Activated T-helper 17 cell treated with anti-CD3 and anti-CD28 coated beads, Interleukin-2, amount 50 U/mL, for 72 hours (primary cell): Measurements from ENCODE around the gene KIRREL3. TPM values are rescaled to one million over a fixed set of nuclear protein-coding genes. Genes with fewer than 3 reads are reported as not detected.

Source experiments
- ATAC-seq: fragments of 150-1000 bp; cut with Tn5 transposase; replicated peaks from 2 replicates; pipeline ENCODE4 v1.10.0; 2021; ENCODE audit warnings: mild to moderate bottlenecking, moderate library complexity
- H3K27ac Mint-ChIP-seq: one replicate; pipeline ENCODE4 v1.8.0; 2022; ENCODE audit warnings: mixed read lengths
- H3K27me3 Mint-ChIP-seq: one replicate; pipeline ENCODE4 v1.8.0; 2022; ENCODE audit warnings: mixed read lengths
- H3K36me3 Mint-ChIP-seq: one replicate; pipeline ENCODE4 v1.8.0; 2022; ENCODE audit warnings: low read depth, mild to moderate bottlenecking, mixed read lengths
- H3K4me1 Mint-ChIP-seq: one replicate; pipeline ENCODE4 v1.8.0; 2022; ENCODE audit warnings: mixed read lengths
- H3K4me3 Mint-ChIP-seq: one replicate; pipeline ENCODE4 v1.8.0; 2022; ENCODE audit warnings: mild to moderate bottlenecking, mixed read lengths
- H3K9me3 Mint-ChIP-seq: one replicate; pipeline ENCODE4 v1.8.0; 2022; ENCODE audit warnings: mixed read lengths
- total RNA-seq, 2 donors: library from RNA; stranded (reverse); gene quantifications; one replicate each; pipeline ENCODE4 v1.2.3, GENCODE V29; 2022

Gene KIRREL3
- total RNA-seq, 2 donors from 2014 or later: not detected

DNA sequence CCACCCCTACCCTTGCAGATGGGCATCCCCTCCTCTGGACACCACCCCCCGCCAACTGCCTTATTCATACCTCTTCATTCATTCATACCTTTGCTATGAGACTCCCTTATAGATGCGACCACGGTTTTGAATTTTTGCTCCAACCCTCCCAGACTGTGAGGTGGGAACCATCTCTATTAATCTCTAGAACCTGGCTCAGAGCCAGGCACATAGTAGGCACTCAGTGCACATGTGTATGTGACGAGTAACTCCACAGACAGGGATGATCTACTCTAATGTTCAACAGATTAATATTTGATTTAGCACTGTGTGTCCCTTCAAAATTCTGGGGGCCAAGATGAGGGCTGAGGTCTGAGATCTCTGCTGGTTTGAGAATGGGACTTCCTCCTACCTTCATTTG, 424.7 kb downstream of the KIRREL3 start:
- no peaks in the 10 kb centered on the region for H3K36me3 Mint-ChIP-seq

DNA sequence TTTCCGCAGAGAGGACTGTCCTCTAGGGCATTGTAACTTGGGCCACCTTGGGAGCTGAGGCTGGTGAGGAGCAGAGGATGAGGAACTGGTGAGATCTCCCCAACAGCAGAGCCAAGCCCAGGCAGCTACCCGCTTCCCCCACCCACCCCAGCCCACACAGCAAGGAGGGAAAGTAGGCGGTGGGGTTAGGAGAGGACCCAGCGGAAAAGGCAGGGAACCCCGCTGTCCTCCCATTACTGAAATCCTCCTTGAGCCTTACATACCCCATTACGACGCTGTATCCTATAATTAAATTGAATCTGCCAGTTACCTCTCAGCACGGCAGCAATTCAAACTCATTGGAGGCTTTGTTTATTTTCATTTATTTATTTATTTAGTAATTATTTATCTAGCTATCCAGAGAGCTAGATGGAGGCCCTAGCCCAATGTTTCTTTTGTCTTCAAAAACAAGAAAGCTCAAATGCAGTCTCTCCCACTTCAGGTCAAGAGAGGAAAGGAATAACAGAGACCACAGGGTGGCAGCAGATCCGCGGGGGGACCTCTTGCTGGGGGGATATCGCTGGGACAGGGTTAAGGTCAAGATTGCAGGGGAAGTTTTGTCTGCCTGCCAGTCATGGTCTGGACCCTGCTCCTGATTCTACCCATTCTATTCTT, 427.1 kb downstream of the KIRREL3 start:
- no peaks in the 10 kb centered on the region for H3K4me1 Mint-ChIP-seq
- H3K27ac Mint-ChIP-seq: no peak overlapping the region
- no peaks in the 10 kb centered on the region for H3K9me3 Mint-ChIP-seq
- ATAC-seq: no peak
- peaks cover 19% of the 10 kb centered on the region for H3K27me3 Mint-ChIP-seq
- no peak overlapping the region for H3K4me3 Mint-ChIP-seq
- H3K36me3 Mint-ChIP-seq: no peaks in the 10 kb centered on the region

More for the DNA sequence above, 424.7 kb downstream of the KIRREL3 start:
- Mint-ChIP-seq H3K4me3 (no peak overlapping the region), H3K4me1 (no peaks in the 10 kb centered on the region), H3K27me3 (peaks cover 11% of the 10 kb centered on the region), H3K27ac (no peak overlapping the region), H3K9me3 (no peaks in the 10 kb centered on the region)
- no peak for ATAC-seq

DNA sequence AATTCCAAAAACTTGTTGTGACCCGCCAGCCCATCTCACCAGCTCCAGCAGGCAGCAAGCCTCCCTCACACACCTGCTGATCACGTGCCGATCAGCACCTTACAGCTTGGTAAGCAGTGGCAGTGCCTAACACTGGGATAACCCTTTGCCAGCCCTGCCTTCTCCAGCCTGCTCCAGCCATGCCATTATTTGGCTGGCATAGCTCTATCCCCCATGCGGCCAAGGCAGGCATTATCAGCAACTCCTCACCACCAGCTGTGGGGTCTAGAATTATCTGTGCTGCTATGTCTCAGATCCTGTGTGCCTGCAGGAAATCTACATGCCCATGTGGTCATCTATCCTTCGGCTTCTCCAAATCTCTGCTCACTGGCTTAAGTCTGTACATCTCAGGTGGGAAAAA, 430.1 kb downstream of the KIRREL3 start:
- no peak overlapping the region for H3K27ac Mint-ChIP-seq

DNA sequence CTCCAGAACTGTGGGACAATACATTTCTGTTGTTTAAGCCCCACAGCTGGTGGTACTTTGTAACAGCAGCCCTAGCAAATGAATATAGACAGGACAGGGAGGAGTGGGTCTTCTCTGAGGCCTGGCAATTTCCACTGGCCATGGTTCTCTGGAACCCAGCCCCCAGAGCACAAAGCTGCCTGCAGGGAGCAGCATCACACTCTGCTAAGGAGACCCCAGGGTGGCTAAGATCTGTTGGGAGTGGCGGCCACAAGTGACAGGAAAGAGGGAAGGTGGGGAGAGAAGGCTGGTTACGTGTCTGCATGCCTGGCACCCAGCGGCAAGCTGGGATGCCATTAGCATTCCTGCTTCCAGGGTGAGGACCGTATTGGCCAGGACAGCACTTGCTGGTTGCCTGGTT, 433.2 kb downstream of the KIRREL3 start:
- no peak for ATAC-seq
- Mint-ChIP-seq H3K4me1 (no peaks in the 10 kb centered on the region), H3K27ac (no peak overlapping the region), H3K4me3 (no peak overlapping the region), H3K9me3 (no peaks in the 10 kb centered on the region), H3K27me3 (peaks cover 27% of the 10 kb centered on the region), H3K36me3 (no peaks in the 10 kb centered on the region)

More for the DNA sequence above, 430.1 kb downstream of the KIRREL3 start:
- Mint-ChIP-seq H3K9me3 (no peaks in the 10 kb centered on the region), H3K4me1 (no peaks in the 10 kb centered on the region), H3K4me3 (no peak overlapping the region), H3K27me3 (peaks cover 27% of the 10 kb centered on the region), H3K36me3 (no peaks in the 10 kb centered on the region)
- no peak for ATAC-seq

DNA sequence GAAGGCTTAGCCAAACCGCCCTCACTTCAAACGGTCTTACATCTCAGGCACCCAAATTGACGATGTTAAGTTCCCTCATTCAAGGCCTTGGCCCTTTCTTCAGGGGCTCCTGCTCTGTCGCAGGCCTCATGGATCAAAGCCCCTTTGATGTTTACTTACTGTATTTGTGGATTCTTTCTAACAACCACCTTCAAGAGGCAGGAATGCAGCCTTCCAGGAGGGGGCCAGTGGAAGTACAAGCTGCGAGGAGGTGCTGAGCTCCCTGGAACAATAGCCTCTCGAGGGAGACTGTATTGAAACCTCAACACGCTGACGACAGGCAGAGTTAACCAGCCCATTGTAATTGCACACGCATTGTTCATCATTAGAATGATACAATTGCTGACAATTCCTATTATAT, 436.0 kb downstream of the KIRREL3 start:
- Mint-ChIP-seq H3K4me1 (no peaks in the 10 kb centered on the region), H3K36me3 (no peaks in the 10 kb centered on the region), H3K27me3 (peaks cover 18% of the 10 kb centered on the region), H3K9me3 (peaks cover 5% of the 10 kb centered on the region), H3K4me3 (no peak overlapping the region), H3K27ac (no peak overlapping the region)
- ATAC-seq: no peak

DNA sequence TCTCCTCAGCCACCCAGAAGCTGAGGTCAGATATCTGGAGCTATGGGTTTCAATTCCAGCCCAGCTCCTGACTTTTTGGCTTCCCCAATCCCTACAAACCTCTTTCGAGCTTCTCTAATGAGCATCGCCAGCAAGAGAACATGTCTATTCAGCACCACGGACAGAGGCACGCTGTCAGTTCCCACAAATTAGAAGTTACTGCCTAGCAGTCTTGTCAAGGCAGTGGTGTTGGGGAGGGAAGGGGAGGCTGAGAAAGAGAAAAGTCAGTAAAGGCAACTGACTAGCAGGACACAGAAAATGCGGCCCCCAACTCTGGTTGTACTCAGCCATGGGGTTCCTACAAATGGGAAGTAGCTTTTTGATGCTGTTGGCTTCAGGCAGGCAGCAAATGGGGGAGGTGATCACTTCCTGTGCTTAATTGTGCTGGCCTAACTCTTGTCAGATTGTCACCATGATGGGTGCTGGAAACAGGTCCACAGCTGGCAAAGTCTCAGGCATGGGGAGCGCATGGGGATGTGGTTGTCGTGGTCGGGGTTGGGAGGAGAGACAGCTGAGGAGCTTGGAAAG, 439.2 kb downstream of the KIRREL3 start:
- Mint-ChIP-seq H3K27me3 (peaks cover 11% of the 10 kb centered on the region), H3K4me3 (no peak overlapping the region), H3K36me3 (no peaks in the 10 kb centered on the region), H3K27ac (no peak overlapping the region), H3K9me3 (peaks cover 5% of the 10 kb centered on the region), H3K4me1 (no peaks in the 10 kb centered on the region)
- no peak for ATAC-seq

DNA sequence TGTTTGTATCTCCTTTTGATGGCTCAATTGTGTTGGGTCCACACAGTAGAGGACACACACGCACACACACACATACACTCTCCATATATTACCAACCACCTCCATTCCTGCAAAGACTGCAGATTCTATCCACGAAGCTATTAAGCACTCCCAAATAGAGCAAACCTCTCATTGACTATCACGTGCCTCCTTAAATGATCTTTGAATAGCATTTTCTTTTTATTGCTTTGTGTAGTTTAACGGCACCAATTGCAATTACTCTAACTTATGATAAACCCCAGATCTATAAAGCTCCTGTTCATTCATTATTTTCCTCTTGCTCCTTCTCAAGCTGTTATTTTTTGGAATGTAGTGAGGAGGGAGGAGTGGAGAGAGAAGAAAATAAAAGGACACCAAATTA, 440.3 kb downstream of the KIRREL3 start:
- Mint-ChIP-seq H3K27me3 (peaks cover 15% of the 10 kb centered on the region), H3K4me3 (no peak overlapping the region), H3K36me3 (no peaks in the 10 kb centered on the region), H3K27ac (no peak overlapping the region), H3K4me1 (no peaks in the 10 kb centered on the region), H3K9me3 (peaks cover 5% of the 10 kb centered on the region)
- ATAC-seq: no peak

DNA sequence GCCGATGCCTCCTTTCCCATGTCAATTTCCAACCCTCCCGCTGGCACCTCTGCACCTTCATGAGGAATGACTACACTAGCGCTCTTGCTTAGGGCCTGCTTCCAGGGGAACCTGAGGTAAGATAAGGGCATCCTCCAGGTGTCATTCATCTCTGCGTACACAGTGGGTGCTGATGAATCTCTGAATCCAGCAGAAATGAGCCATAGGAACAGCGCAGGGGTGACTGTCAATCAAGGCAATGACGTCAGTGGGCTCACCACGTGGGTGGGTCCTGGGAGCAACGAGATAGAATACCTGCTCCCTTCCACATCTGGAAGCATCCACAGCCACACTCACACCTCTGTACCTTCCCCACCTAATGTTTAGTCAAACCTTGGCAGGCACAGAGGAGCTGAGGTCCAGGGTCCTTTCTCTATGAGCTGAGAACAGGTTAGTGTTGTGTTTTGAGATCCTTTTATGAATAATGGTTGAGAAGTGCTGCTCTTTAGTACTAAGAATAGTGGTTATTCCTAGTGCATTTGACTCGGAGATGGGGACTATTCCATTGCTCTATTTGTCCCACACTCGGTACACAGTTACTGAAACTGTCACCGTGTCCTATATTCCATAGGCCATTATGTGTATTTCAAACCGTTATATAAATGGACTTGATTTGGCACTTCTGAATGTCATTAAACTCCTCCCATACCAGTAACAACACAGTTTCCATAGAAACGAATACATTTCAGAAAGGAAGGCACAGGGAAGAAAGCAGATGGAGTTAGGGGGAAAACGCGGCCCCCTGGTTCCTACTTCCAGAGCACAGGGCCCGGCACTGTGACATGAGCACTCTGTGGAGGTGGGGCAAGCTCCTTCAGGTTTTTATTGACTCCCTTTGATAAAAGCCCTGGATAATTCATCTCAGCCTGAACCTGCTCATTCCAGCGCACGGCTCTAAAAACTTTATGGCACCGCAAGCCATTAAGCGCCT, 451.7 kb downstream of the KIRREL3 start:
- Mint-ChIP-seq H3K4me1 (no peaks in the 10 kb centered on the region), H3K9me3 (no peaks in the 10 kb centered on the region), H3K4me3 (no peak overlapping the region), H3K27me3 (peaks cover 19% of the 10 kb centered on the region), H3K27ac (no peak overlapping the region), H3K36me3 (no peaks in the 10 kb centered on the region)
- ATAC-seq: no peak

DNA sequence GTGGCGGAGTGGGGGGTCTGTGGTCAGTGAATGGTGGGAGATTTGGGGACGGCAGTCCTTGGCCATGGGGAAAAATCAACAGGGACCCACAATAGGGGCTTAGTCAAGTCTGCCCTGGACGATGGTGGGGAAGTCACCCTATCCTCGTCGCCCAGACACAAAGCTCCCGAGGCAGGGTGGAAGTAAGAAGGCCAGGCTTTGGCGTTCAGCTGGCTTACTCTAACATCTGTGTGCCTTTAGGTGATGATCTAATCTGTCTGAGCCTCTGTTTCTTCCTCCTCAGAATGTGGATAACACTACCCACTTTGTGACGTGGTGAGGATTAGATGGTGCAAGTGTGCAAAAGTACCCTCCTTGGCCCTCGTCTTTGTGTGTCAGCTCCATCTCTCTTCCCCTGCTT, 452.9 kb downstream of the KIRREL3 start:
- Mint-ChIP-seq H3K4me1 (no peaks in the 10 kb centered on the region), H3K27me3 (peaks cover 23% of the 10 kb centered on the region), H3K4me3 (no peak overlapping the region), H3K36me3 (no peaks in the 10 kb centered on the region), H3K9me3 (no peaks in the 10 kb centered on the region), H3K27ac (no peak overlapping the region)
- ATAC-seq: no peak

DNA sequence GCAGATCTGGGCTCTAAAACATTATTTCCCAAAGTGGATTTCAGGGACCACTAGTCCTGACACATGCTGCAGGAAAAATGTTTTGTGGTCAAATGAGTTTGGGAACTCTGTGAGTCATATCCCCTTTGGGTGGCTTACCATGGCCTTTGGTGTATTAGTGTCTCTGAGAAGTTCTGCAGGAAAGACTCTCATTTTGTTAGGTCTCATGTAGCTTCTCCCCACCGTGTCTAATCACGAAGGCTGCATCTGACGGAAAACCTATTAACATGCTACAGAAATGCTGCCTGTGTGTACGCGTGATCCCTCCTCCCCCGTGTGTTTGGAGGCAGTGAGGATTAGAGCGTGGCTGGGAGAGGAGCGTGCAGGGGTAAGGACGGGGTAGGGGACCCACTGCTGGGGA, 453.4 kb downstream of the KIRREL3 start:
- ATAC-seq: no peak
- no peaks in the 10 kb centered on the region for H3K4me1 Mint-ChIP-seq
- H3K27ac Mint-ChIP-seq: no peak overlapping the region
- no peak overlapping the region for H3K4me3 Mint-ChIP-seq
- H3K36me3 Mint-ChIP-seq: no peaks in the 10 kb centered on the region
- peaks cover 26% of the 10 kb centered on the region for H3K27me3 Mint-ChIP-seq
- no peaks in the 10 kb centered on the region for H3K9me3 Mint-ChIP-seq

DNA sequence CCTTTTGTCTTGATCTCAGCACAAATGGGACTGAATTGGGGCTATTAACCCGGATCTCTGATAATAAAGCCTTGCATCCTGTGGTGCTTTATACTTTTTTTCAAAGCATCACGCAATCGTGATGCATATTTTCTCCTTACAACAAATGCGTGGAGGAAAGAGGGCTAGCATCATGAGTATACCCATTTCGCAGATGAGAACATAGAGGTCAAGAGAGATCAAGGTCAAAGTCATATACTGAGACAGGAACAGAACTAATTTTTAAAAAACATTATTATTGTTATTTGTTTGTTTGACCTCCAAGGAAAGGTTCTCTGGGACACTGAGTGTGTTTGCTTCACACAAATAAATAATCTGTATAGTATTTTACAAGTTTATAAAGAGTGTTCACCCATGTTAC, 453.9 kb downstream of the KIRREL3 start:
- Mint-ChIP-seq H3K4me3 (no peak overlapping the region), H3K9me3 (no peaks in the 10 kb centered on the region), H3K4me1 (no peaks in the 10 kb centered on the region), H3K27ac (no peak overlapping the region), H3K36me3 (no peaks in the 10 kb centered on the region), H3K27me3 (peaks cover 28% of the 10 kb centered on the region)
- ATAC-seq: no peak

DNA sequence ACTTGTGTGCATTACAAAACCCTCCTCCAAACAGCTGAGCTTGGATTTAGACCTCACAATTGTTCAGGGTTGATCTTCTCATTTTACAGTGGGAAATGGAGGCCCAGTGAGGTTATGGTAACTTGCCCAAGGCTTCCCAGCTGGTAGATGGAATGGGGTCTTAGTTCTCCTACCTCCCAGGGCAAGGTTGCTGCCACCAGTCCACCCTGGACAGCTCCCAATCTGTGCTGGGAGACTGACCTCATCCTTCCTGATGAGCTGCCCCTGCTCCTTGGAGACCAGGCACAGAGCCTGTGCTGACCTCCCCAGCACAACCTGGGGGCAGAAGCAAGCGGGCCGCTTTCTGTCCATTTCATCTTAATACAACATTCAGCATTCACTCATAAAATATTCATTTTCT, 454.4 kb downstream of the KIRREL3 start:
- no peak for ATAC-seq
- Mint-ChIP-seq H3K27ac (no peak overlapping the region), H3K4me3 (no peak overlapping the region), H3K9me3 (no peaks in the 10 kb centered on the region), H3K27me3 (peaks cover 28% of the 10 kb centered on the region), H3K36me3 (no peaks in the 10 kb centered on the region), H3K4me1 (no peaks in the 10 kb centered on the region)

DNA sequence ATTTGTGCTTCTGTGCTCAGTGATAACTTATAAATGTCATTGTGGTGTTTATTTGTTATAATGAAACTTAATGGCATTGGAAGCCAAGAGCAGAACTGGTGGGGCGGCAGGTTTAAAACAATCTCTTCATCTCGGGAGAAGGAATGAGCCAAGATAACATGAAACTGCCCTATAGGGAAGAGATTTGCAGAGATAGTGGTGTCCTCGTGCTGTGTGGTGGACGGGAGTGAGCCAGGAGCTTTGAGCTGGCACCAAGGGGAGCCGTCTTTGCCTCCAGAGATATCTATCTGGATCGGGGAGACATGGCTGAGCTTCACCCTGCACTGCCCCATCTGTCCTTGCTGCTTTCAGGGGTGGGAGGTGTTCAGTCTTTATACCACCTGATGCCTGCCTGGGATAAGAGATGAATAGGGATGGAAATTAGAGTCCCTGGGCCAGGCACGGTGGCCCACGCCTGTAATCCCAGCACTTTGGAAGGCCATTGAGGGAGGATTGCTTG, 455.5 kb downstream of the KIRREL3 start:
- no peak for ATAC-seq
- Mint-ChIP-seq H3K36me3 (no peaks in the 10 kb centered on the region), H3K27me3 (peaks cover 28% of the 10 kb centered on the region), H3K4me1 (no peaks in the 10 kb centered on the region), H3K4me3 (no peak overlapping the region), H3K9me3 (no peaks in the 10 kb centered on the region), H3K27ac (no peak overlapping the region)

DNA sequence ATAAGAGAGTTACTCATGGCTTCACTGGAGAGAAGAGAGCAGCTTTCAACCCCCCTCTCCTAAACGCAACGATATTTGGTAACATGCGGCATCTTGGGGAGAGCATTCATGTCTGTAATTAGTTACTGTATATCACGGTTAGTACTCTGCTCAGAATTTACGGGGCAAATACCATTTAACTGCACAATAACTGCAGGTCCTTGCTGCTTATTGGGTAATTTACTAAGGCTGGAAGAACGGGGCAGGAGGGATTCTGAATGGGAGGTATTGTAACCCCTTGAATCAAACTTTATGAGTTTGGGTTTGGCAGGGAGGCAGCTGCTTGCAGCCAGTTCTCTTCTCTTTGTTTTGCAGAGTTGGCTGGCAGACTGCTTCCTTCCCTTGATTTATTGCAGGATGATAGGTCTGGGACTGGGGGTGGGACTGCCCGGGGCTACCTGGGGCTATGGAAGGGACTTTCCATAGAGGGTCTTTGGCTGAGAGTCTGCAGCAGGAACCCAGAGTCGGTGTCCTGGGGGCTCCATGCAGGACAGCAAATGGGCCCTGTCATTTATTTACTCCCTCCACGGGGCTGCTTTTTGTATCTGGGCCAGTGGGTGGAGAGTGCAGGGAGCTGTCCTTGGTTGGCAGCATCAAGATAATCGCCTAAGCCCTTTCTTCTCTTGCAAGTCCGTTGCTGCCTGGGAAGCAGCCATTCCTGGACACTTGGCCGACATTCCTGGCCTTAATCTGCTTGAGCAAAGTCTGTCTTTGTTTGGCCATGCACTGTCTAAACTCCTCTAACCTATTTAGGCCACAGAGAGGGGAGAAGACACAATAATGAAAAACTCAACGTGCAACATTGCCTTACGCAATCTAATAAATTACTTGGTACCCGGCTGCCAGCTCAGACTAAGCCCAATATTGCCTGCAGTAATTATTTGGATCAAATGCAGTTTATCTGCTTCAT, 456.2 kb downstream of the KIRREL3 start:
- Mint-ChIP-seq H3K36me3 (no peaks in the 10 kb centered on the region), H3K4me3 (no peak overlapping the region), H3K9me3 (no peaks in the 10 kb centered on the region), H3K27ac (no peak overlapping the region), H3K27me3 (peaks cover 29% of the 10 kb centered on the region), H3K4me1 (no peaks in the 10 kb centered on the region)
- ATAC-seq: no peak
